NCI-H345 (cell line): Measurements from ENCODE around the gene C17orf100.

Source experiments
- DNase-seq: peaks from one replicate; lab custom pipeline; 2025; lab: John Stamatoyannopoulos, UW

C17orf100 gene

GRCh38 chr17:6669479-6670212 lies 18.1 kb downstream of the C17orf100 start:
- no peak for DNase-seq

- DNase-seq: no peak
Observed at GRCh38 chr17:6670571-6670970, 19.0 kb downstream of the C17orf100 start.

GRCh38 chr17:6670999-6671398 lies 19.4 kb downstream of the C17orf100 start:
- no peak for DNase-seq

- no peak for DNase-seq
Observed at GRCh38 chr17:6671431-6671830, 19.9 kb downstream of the C17orf100 start.

- DNase-seq: no peak
Observed at GRCh38 chr17:6674586-6674985, 23.0 kb downstream of the C17orf100 start.

- DNase-seq: no peak
Observed at GRCh38 chr17:6675201-6675825, 23.8 kb downstream of the C17orf100 start.

- DNase-seq: no peak
Observed at GRCh38 chr17:6676802-6677157, 25.2 kb downstream of the C17orf100 start.

- DNase-seq: peak; percentile 6
Observed at GRCh38 chr17:6677158-6677831, 25.7 kb downstream of the C17orf100 start.

- DNase-seq: no peak
Observed at GRCh38 chr17:6677946-6678345, 26.4 kb downstream of the C17orf100 start.

GRCh38 chr17:6679241-6679640 lies 27.7 kb downstream of the C17orf100 start:
- DNase-seq: no peak

GRCh38 chr17:6681176-6681575 lies 29.6 kb downstream of the C17orf100 start:
- no peak for DNase-seq

- DNase-seq: no peak
Observed at GRCh38 chr17:6681671-6682070, 30.1 kb downstream of the C17orf100 start.

GRCh38 chr17:6682339-6682738 lies 30.8 kb downstream of the C17orf100 start:
- DNase-seq: no peak

- no peak for DNase-seq
Observed at GRCh38 chr17:6683081-6683684, 31.6 kb downstream of the C17orf100 start.

- DNase-seq: no peak
Observed at GRCh38 chr17:6683730-6684459, 32.3 kb downstream of the C17orf100 start.

GRCh38 chr17:6684460-6684783 lies 32.9 kb downstream of the C17orf100 start:
- no peak for DNase-seq

- no peak for DNase-seq
Observed at GRCh38 chr17:6684881-6685767, 33.6 kb downstream of the C17orf100 start.

- DNase-seq: no peak
Observed at GRCh38 chr17:6686026-6686425, 34.5 kb downstream of the C17orf100 start.

GRCh38 chr17:6688944-6689343 lies 37.4 kb downstream of the C17orf100 start:
- DNase-seq: no peak

- DNase-seq: no peak
Observed at GRCh38 chr17:6690641-6691040, 39.1 kb downstream of the C17orf100 start.

- DNase-seq: no peak
Observed at GRCh38 chr17:6691546-6691945, 40.0 kb downstream of the C17orf100 start.
